Measurements from ENCODE around the gene PLEK.

DNA sequence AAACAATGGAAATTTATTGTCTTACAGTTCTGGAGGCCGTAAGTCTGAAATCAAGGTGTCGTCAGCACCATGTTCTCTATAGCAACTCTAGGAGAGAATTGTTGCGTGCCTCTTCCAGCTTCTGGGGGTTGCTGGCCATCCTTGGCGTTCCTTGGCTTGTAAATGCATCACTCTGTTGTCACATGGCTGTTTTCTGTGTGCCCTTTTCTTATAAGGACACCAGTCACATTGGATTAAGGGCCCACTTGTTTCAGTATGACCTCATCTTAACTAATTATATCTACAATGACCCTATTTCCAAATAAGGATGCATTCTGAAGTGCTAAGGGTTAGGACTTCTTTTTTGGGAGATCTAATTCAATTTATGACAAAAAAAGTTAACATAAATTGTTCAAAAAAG is 1.4 kb upstream of the PLEK start:
- TF ChIP-seq, protein P1, sequence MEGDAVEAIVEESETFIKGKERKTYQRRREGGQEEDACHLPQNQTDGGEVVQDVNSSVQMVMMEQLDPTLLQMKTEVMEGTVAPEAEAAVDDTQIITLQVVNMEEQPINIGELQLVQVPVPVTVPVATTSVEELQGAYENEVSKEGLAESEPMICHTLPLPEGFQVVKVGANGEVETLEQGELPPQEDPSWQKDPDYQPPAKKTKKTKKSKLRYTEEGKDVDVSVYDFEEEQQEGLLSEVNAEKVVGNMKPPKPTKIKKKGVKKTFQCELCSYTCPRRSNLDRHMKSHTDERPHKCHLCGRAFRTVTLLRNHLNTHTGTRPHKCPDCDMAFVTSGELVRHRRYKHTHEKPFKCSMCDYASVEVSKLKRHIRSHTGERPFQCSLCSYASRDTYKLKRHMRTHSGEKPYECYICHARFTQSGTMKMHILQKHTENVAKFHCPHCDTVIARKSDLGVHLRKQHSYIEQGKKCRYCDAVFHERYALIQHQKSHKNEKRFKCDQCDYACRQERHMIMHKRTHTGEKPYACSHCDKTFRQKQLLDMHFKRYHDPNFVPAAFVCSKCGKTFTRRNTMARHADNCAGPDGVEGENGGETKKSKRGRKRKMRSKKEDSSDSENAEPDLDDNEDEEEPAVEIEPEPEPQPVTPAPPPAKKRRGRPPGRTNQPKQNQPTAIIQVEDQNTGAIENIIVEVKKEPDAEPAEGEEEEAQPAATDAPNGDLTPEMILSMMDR (IDR thresholded peaks at IDR 0.05) = no peak
- no peak for TF ChIP-seq POLR2AphosphoS5 (IDR thresholded peaks at IDR 0.05)
